SK-N-SH (cell line): ENCODE results near the gene LOX. TPM values are rescaled to one million over a fixed set of nuclear protein-coding genes. Genes with fewer than 3 reads are reported as not detected.

Source experiments
- CTCF ChIA-PET: fragments of 300-600, 350-600 bp; formaldehyde crosslinking; extraction: SDS; loops from one replicate; lab custom pipeline; 2021; lab: Yijun Ruan, JAX
- POLR2A ChIA-PET: fragments of 350-600 bp; sonication (Branson Sonifier 250); formaldehyde crosslinking; extraction: SDS; loops from one replicate; lab custom pipeline; 2020; ENCODE audit warnings: antibody characterized with exemption, inconsistent platforms; lab: Yijun Ruan, JAX
- DNase-seq: peaks from one replicate; pipeline ENCODE4 v3.0.0; 2012
- H2AFZ ChIP-seq: fragments of 200-600 bp; sonication (generic); 2 replicates; pipeline ENCODE4 v1.8.1; 2016; ENCODE audit warnings: antibody characterized with exemption, mild to moderate bottlenecking, low read depth
- H3F3A ChIP-seq: fragments of 200-600 bp; sonication (generic); replicated peaks from 2 replicates; pipeline ENCODE3; 2016; ENCODE audit warnings: antibody characterized with exemption, mild to moderate bottlenecking; ENCODE audit not compliant: insufficient read depth
- H3K27ac ChIP-seq, 2 experiments: fragments of 200-500 bp in 1 of 2; fragments of 200-600 bp in 1 of 2; sonication (Bioruptor generic) in 1 of 2; sonication (generic), shearing (Covaris generic) in 1 of 2; 2 replicates each; pipeline versions ENCODE4 v1.5.1 to v1.6.1; 2014 to 2016; ENCODE audit warnings: low read depth in 2 of 2, inconsistent platforms in 1 of 2, low read length in 1 of 2, mild to moderate bottlenecking in 1 of 2, mixed read lengths in 1 of 2
- H3K27me3 ChIP-seq: fragments of 200-600 bp; sonication (generic), shearing (Covaris generic); 2 replicates; pipeline ENCODE4 v1.6.1; 2016; ENCODE audit warnings: mixed run types; ENCODE audit not compliant: insufficient read depth
- H3K36me3 ChIP-seq, 2 experiments: fragments of 200-500 bp in 1 of 2; fragments of 200-600 bp in 1 of 2; sonication (Bioruptor generic) in 1 of 2; sonication (generic) in 1 of 2; replicated peaks in 1 of 2; 2 replicates each; pipeline versions ENCODE3 to v1.5.1; 2014 to 2016; ENCODE audit warnings: low read length in 1 of 2, mild to moderate bottlenecking in 1 of 2; ENCODE audit not compliant: insufficient read depth in 2 of 2, control insufficient read depth in 1 of 2
- H3K4me1 ChIP-seq, 2 experiments: fragments of 200-500 bp in 1 of 2; fragments of 200-600 bp in 1 of 2; sonication (Bioruptor generic) in 1 of 2; sonication (generic), shearing (Covaris generic) in 1 of 2; 2 replicates each; pipeline versions ENCODE4 v1.5.1 to v1.6.1; 2014 to 2016; ENCODE audit warnings: low read depth in 1 of 2, low read length in 1 of 2, mixed run types in 1 of 2; ENCODE audit not compliant: insufficient read depth in 2 of 2, control insufficient read depth in 1 of 2
- H3K4me2 ChIP-seq: fragments of 200-600 bp; sonication (generic), shearing (Covaris generic); 2 replicates; pipeline ENCODE4 v1.6.1; 2017; ENCODE audit warnings: mixed run types
- H3K4me3 ChIP-seq, 2 experiments: fragments of 200-500 bp in 1 of 2; fragments of 200-600 bp in 1 of 2; sonication (Bioruptor generic) in 1 of 2; sonication (generic), shearing (Covaris generic) in 1 of 2; 2 replicates each; pipeline versions ENCODE4 v1.5.1 to v1.8.1; 2014 to 2016; ENCODE audit warnings: low read depth in 2 of 2, inconsistent platforms in 1 of 2, low read length in 1 of 2, mild to moderate bottlenecking in 1 of 2, mixed read lengths in 1 of 2, moderate library complexity in 1 of 2
- H3K79me2 ChIP-seq: fragments of 200-600 bp; sonication (generic); 2 replicates; pipeline ENCODE4 v1.8.1; 2017; ENCODE audit warnings: mild to moderate bottlenecking; ENCODE audit not compliant: insufficient read depth
- H3K9ac ChIP-seq: fragments of 200-600 bp; sonication (generic); 2 replicates; pipeline ENCODE4 v1.6.1; 2017; ENCODE audit warnings: mixed run types
- H3K9me2 ChIP-seq: fragments of 200-600 bp; sonication (generic); 2 replicates; pipeline ENCODE4 v1.6.1; 2017; ENCODE audit warnings: mixed run types
- H3K9me3 ChIP-seq: fragments of 200-600 bp; sonication (generic); 2 replicates; pipeline ENCODE4 v1.6.1; 2017; ENCODE audit warnings: mixed run types, mild to moderate bottlenecking, moderate library complexity
- H4K20me1 ChIP-seq: fragments of 200-600 bp; sonication (generic); 2 replicates; pipeline ENCODE4 v1.6.1; 2017; ENCODE audit warnings: mild to moderate bottlenecking, mixed run types; ENCODE audit not compliant: insufficient read depth
- ELF1 ChIP-seq: IDR thresholded peaks from 2 replicates; pipeline ENCODE4 v1.4.0; 2012
- EP300 ChIP-seq, 2 experiments: IDR thresholded peaks; 2 replicates each; pipeline versions ENCODE4 v1.4.0 to v1.6.1; 2012; ENCODE audit warnings: borderline replicate concordance in 1 of 2, low read depth in 1 of 2, low read length in 1 of 2
- EZH2phosphoT487 ChIP-seq: fragments of 200-600 bp; sonication (generic); IDR thresholded peaks from 2 replicates; pipeline ENCODE4 v1.6.1; 2017; ENCODE audit warnings: low read depth, mixed run types, mild to moderate bottlenecking, antibody characterized with exemption, moderate library complexity, borderline replicate concordance
- GABPA ChIP-seq: IDR thresholded peaks from 2 replicates; pipeline ENCODE4 v1.4.0; 2012; ENCODE audit warnings: low read depth, mild to moderate bottlenecking
- GATA2 ChIP-seq: sonication (generic); formaldehyde crosslinking; IDR thresholded peaks from 2 replicates; pipeline ENCODE4 v1.5.0; 2020; ENCODE audit warnings: mild to moderate bottlenecking, missing genetic modification reagents
- MEF2A ChIP-seq: IDR thresholded peaks from 2 replicates; pipeline ENCODE4 v1.4.0; 2012; ENCODE audit warnings: low read depth, borderline replicate concordance
- NFIC ChIP-seq: IDR thresholded peaks from 2 replicates; pipeline ENCODE4 v1.4.0; 2012; ENCODE audit warnings: borderline replicate concordance
- SIN3A ChIP-seq: IDR thresholded peaks from 2 replicates; pipeline ENCODE4 v1.6.1; 2012; ENCODE audit warnings: low read depth, mild to moderate bottlenecking, low read length, moderate library complexity, borderline replicate concordance
- SMC3 ChIP-seq: IDR thresholded peaks from 2 replicates; pipeline ENCODE4 v1.6.1; 2012; ENCODE audit warnings: low read depth, low read length, improper control_type of control experiment
- YY1 ChIP-seq: IDR thresholded peaks from 2 replicates; pipeline ENCODE4 v1.4.0; 2012; ENCODE audit warnings: low read depth, mild to moderate bottlenecking
- WGBS: methylation state at CpG from one replicate; pipeline ENCODE4 v1.1.6; 2017; ENCODE audit warnings: low lambda C conversion rate; 5-methylcytosine and 5-hydroxymethylcytosine counted together
- polyA plus RNA-seq, 3 experiments: library from polyadenylated mRNA; depleted of rRNA; stranded (reverse); fragments of >200 nt; gene quantifications; 2 replicates each; pipeline ENCODE4 v1.2.3, GENCODE V29; 2012
- TF ChIP-seq, protein P1 (sequence below): fragments of 200-600 bp; sonication (generic); IDR thresholded peaks from 2 replicates; pipeline ENCODE4 v1.6.1; 2017; ENCODE audit warnings: antibody characterized with exemption, mild to moderate bottlenecking, moderate library complexity
- TF ChIP-seq, protein P2 (sequence below): IDR thresholded peaks from 2 replicates; pipeline ENCODE4 v1.4.0; 2012; ENCODE audit warnings: low read depth, borderline replicate concordance
- TF ChIP-seq, protein P3 (sequence below): IDR thresholded peaks from 2 replicates; pipeline ENCODE4 v1.6.1; 2012; ENCODE audit warnings: mild to moderate bottlenecking, low read depth, low read length, moderate library complexity
- TF ChIP-seq, protein P4 (sequence below): IDR thresholded peaks from 2 replicates; pipeline ENCODE4 v1.4.0; 2012; ENCODE audit warnings: low read depth

Gene LOX
- polyA plus RNA-seq, 1 of the 3 experiments (the other 2 are of a cell fraction), result 36.3 TPM

DNA sequence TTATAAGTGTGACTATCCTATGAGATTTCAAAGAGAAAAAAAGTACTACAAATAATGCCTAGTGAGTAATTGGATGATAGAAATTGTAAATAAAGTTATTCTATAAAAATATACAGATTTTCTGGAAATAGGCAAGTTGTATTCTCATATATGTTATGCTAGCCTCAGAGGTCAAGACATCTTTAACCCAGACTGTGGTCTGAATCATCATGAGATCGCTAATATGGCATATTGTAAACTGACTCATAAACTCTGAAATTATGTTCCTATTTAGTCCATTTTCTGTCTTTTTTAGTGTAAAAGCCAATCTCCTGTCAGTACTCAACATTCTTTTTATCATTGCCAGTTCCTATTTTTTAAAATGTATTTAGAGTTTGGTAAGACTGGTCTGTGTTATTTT is 14.2 kb downstream of the LOX start:
- ChIA-PET POLR2A (no interaction called here), CTCF (interaction anchor here (0.7 to 3.7 kb wide), 4 partner anchors 8 to 38 kb away, joined by 4 to 18 read pairs (median 6); no protein-coding TSS in a partner anchor)
- WGBS, result 25% methylated on average over 1 of the region's 1 CpG
- Histone ChIP-seq H3F3A (peaks cover 20% of the 10 kb centered on the region), H3K27me3 (no peaks in the 10 kb centered on the region), H3K9me2 (no peaks in the 10 kb centered on the region), H3K27ac (peak overlapping the region in 1 of 2 experiments; percentile 54; a peak in 2 of 4 replicates), H3K4me2 (no peak overlapping the region), H2AFZ (no peak overlapping the region), H3K9ac (no peak overlapping the region), H3K79me2 (peaks cover under 1% of the 10 kb centered on the region; the same call in 1 of the 2 replicates), H3K9me3 (no peaks in the 10 kb centered on the region), H3K36me3 (peaks cover 8 to 31% of the 10 kb centered on the region in 2 experiments), H3K4me3 (no peak overlapping the region)
- TF ChIP-seq, protein P1, sequence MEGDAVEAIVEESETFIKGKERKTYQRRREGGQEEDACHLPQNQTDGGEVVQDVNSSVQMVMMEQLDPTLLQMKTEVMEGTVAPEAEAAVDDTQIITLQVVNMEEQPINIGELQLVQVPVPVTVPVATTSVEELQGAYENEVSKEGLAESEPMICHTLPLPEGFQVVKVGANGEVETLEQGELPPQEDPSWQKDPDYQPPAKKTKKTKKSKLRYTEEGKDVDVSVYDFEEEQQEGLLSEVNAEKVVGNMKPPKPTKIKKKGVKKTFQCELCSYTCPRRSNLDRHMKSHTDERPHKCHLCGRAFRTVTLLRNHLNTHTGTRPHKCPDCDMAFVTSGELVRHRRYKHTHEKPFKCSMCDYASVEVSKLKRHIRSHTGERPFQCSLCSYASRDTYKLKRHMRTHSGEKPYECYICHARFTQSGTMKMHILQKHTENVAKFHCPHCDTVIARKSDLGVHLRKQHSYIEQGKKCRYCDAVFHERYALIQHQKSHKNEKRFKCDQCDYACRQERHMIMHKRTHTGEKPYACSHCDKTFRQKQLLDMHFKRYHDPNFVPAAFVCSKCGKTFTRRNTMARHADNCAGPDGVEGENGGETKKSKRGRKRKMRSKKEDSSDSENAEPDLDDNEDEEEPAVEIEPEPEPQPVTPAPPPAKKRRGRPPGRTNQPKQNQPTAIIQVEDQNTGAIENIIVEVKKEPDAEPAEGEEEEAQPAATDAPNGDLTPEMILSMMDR, result no peak
- TF ChIP-seq EZH2phosphoT487 (no peak), EP300 (IDR thresholded peaks at IDR 0.05; ENCODE audit: borderline replicate concordance in 1 of 2, low read depth in 1 of 2, low read length in 1 of 2) (no peak)
- TF ChIP-seq, all 33 proteins: peak for 0
- DNase-seq, result no peak
- H3K4me1 ChIP-seq, result peaks cover 0 to 4% of the 10 kb centered on the region in 2 experiments; a peak in 2 of 4 replicates
- H4K20me1 ChIP-seq, result no peaks in the 10 kb centered on the region

DNA sequence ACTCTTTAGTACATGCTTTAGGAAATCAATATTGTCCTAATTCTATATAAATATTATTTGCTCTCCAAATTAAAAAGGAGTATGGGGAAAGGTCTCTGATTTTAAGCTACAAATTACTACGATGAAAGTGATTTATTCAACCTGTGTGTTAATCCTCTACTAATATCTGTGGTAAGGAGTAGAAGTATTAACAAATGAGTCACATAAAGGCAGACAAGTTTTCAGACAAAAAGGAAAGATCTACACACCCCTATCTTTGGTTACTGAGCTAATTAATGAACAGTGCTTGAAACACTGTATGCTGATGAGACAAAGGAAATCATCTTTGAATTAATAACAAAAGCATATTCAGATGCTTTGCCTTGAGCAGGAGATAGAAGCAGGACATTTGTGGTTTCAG is 15.9 kb downstream of the LOX start:
- H4K20me1 ChIP-seq, result no peaks in the 10 kb centered on the region
- no peak overlapping the region for H3K4me2 ChIP-seq
- no peaks in the 10 kb centered on the region; the same call in 1 of the 2 replicates for H3K79me2 ChIP-seq
- no peaks in the 10 kb centered on the region; a peak in 1 of 4 replicates for H3K4me1 ChIP-seq
- 43% methylated on average over 1 of the region's 1 CpG for WGBS
- H3K4me3 ChIP-seq, result no peak overlapping the region
- DNase-seq, result no peak
- peak overlapping the region in 1 of 2 experiments; percentile 54; a peak in 2 of 4 replicates for H3K27ac ChIP-seq
- peaks cover 7 to 24% of the 10 kb centered on the region in 2 experiments for H3K36me3 ChIP-seq
- CTCF ChIA-PET, result interaction anchor here (2.1 kb wide), 1 partner anchor 10 kb away, joined by 5 read pairs; no protein-coding TSS in a partner anchor
- no peaks in the 10 kb centered on the region for H3K9me2 ChIP-seq
- TF ChIP-seq, protein P2, sequence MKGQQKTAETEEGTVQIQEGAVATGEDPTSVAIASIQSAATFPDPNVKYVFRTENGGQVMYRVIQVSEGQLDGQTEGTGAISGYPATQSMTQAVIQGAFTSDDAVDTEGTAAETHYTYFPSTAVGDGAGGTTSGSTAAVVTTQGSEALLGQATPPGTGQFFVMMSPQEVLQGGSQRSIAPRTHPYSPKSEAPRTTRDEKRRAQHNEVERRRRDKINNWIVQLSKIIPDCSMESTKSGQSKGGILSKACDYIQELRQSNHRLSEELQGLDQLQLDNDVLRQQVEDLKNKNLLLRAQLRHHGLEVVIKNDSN, result no peak
- TF ChIP-seq SMC3, result no peak
- TF ChIP-seq, protein P3, sequence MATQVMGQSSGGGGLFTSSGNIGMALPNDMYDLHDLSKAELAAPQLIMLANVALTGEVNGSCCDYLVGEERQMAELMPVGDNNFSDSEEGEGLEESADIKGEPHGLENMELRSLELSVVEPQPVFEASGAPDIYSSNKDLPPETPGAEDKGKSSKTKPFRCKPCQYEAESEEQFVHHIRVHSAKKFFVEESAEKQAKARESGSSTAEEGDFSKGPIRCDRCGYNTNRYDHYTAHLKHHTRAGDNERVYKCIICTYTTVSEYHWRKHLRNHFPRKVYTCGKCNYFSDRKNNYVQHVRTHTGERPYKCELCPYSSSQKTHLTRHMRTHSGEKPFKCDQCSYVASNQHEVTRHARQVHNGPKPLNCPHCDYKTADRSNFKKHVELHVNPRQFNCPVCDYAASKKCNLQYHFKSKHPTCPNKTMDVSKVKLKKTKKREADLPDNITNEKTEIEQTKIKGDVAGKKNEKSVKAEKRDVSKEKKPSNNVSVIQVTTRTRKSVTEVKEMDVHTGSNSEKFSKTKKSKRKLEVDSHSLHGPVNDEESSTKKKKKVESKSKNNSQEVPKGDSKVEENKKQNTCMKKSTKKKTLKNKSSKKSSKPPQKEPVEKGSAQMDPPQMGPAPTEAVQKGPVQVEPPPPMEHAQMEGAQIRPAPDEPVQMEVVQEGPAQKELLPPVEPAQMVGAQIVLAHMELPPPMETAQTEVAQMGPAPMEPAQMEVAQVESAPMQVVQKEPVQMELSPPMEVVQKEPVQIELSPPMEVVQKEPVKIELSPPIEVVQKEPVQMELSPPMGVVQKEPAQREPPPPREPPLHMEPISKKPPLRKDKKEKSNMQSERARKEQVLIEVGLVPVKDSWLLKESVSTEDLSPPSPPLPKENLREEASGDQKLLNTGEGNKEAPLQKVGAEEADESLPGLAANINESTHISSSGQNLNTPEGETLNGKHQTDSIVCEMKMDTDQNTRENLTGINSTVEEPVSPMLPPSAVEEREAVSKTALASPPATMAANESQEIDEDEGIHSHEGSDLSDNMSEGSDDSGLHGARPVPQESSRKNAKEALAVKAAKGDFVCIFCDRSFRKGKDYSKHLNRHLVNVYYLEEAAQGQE, result no peak
- TF ChIP-seq GABPA, result no peak
- no peak for TF ChIP-seq YY1
- no peak for TF ChIP-seq MEF2A
- no peak for TF ChIP-seq SIN3A
- no peak for TF ChIP-seq ELF1
- TF ChIP-seq, protein P4, sequence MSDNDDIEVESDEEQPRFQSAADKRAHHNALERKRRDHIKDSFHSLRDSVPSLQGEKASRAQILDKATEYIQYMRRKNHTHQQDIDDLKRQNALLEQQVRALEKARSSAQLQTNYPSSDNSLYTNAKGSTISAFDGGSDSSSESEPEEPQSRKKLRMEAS, result no peak
- TF ChIP-seq, protein P1, result no peak
- TF ChIP-seq GATA2 (CRISPR knock-in tag), result no peak
- TF ChIP-seq NFIC, result no peak
- TF ChIP-seq, all 33 proteins: peak for 0
- POLR2A ChIA-PET, result no interaction called here
- Histone ChIP-seq H3F3A (peaks cover 20% of the 10 kb centered on the region), H3K27me3 (no peaks in the 10 kb centered on the region), H3K9ac (no peak overlapping the region; the same call in 1 of the 2 replicates), H2AFZ (no peak overlapping the region), H3K9me3 (no peaks in the 10 kb centered on the region)
